Suprapubic skin (tissue), 4 donors: ENCODE measurements around the gene CLEC4D. TPM values are rescaled to one million over a fixed set of nuclear protein-coding genes. Genes with fewer than 3 reads are reported as not detected.
"Not testable (repeated sequence)": the region's sequence is repeated elsewhere in the genome, so short reads cannot be mapped to it uniquely, and the experiment has no call there.

ENCODE experiments used
- DNase-seq, 2 donors: peaks; one replicate each; pipeline ENCODE4 v3.0.0-alpha.2; 2019; ENCODE audit warnings: low spot score in 2 of 2
- H3K27ac ChIP-seq: fragments of 200-600 bp; sonication (generic); one replicate; pipeline ENCODE4 v1.5.1; 2019
- H3K27me3 ChIP-seq: fragments of 200-600 bp; sonication (generic); one replicate; pipeline ENCODE4 v1.5.1; 2019
- H3K36me3 ChIP-seq: fragments of 200-600 bp; sonication (generic); one replicate; pipeline ENCODE4 v1.5.1; 2019
- H3K4me1 ChIP-seq: fragments of 200-600 bp; sonication (generic); one replicate; pipeline ENCODE4 v1.5.1; 2019
- H3K4me3 ChIP-seq: fragments of 200-600 bp; sonication (generic); one replicate; pipeline ENCODE4 v1.5.1; 2019; ENCODE audit warnings: mild to moderate bottlenecking
- H3K9me3 ChIP-seq: fragments of 200-600 bp; sonication (generic); one replicate; pipeline ENCODE4 v1.5.1; 2019
- EP300 ChIP-seq: sonication (generic); formaldehyde crosslinking; IDR thresholded peaks from one replicate; pipeline ENCODE4 v1.6.1; 2017; ENCODE audit warnings: antibody characterized with exemption
- POLR2A ChIP-seq, 2 donors: fragments of 450-650 bp; IDR thresholded peaks; one replicate each; pipeline ENCODE4 v1.6.1; 2017; ENCODE audit warnings: antibody characterized with exemption in 2 of 2, mild to moderate bottlenecking in 2 of 2, moderate library complexity in 2 of 2
- POLR2AphosphoS5 ChIP-seq, 3 donors: sonication (generic); formaldehyde crosslinking; IDR thresholded peaks; one replicate each; pipeline ENCODE4 v1.6.1; 2017; ENCODE audit warnings: antibody characterized with exemption in 3 of 3
- whole genome bisulfite sequencing: methylation state at CpG from one replicate; pipeline ENCODE4 v1.1.5; 2018; 5-methylcytosine and 5-hydroxymethylcytosine counted together
- total RNA-seq, 4 donors: library from RNA; depleted of rRNA; stranded (reverse); fragments of >200 nt; gene quantifications; one replicate each; pipeline ENCODE4 v1.1.0, GENCODE V29; 2016
- TF ChIP-seq, protein P1 (sequence below), 2 donors: fragments of 200-600 bp in 1 of 2; fragments of 450-650 bp in 1 of 2; sonication (generic) in 1 of 2; IDR thresholded peaks; one replicate each; pipeline ENCODE4 v1.5.1; 2016 to 2019; ENCODE audit warnings: antibody characterized with exemption in 2 of 2, mild to moderate bottlenecking in 1 of 2, moderate library complexity in 1 of 2

The CLEC4D gene
- total RNA-seq, 4 donors from 2014 or later = not detected

GRCh38 chr12:8561011-8561410, 47.7 kb downstream of the CLEC4D start:
- Histone ChIP-seq H3K27ac (no peak overlapping the region), H3K36me3 (no peaks in the 10 kb centered on the region), H3K4me1 (no peaks in the 10 kb centered on the region), H3K27me3 (no peaks in the 10 kb centered on the region), H3K4me3 (no peak overlapping the region), H3K9me3 (no peaks in the 10 kb centered on the region)
- DNase-seq = no peak
- TF ChIP-seq POLR2AphosphoS5 (IDR thresholded peaks at IDR 0.05) (no peak), POLR2A (IDR thresholded peaks at IDR 0.05) (no peak), EP300 (no peak)
- TF ChIP-seq, protein P1, sequence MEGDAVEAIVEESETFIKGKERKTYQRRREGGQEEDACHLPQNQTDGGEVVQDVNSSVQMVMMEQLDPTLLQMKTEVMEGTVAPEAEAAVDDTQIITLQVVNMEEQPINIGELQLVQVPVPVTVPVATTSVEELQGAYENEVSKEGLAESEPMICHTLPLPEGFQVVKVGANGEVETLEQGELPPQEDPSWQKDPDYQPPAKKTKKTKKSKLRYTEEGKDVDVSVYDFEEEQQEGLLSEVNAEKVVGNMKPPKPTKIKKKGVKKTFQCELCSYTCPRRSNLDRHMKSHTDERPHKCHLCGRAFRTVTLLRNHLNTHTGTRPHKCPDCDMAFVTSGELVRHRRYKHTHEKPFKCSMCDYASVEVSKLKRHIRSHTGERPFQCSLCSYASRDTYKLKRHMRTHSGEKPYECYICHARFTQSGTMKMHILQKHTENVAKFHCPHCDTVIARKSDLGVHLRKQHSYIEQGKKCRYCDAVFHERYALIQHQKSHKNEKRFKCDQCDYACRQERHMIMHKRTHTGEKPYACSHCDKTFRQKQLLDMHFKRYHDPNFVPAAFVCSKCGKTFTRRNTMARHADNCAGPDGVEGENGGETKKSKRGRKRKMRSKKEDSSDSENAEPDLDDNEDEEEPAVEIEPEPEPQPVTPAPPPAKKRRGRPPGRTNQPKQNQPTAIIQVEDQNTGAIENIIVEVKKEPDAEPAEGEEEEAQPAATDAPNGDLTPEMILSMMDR (IDR thresholded peaks at IDR 0.05) = no peak
- WGBS = 86% methylated on average over 4 of the region's 4 CpGs

DNA sequence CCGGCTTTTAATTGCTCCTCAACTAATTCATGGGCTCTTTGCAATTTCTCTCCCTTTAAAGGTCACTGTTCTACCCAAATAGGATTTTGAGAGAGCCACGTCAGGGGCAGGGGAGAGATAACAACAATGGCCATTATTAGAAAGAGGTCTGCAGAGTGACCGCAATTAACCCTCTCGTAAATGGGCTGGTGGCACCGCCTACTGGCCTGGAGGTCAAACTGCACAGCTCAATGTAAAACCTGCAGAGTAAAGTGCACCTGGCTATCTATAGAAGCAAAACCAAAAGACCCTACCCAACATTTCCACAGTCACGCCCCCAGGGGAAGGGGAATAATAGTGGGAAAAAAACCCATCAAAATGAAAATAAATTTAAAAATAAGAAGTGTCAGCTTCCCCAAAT, 49.0 kb downstream of the CLEC4D start:
- TF ChIP-seq POLR2AphosphoS5 (IDR thresholded peaks at IDR 0.05) (no peak), POLR2A (IDR thresholded peaks at IDR 0.05) (no peak), EP300 (no peak)
- TF ChIP-seq, protein P1 (IDR thresholded peaks at IDR 0.05) = no peak
- 95% methylated on average over 6 of the region's 6 CpGs for WGBS

DNA sequence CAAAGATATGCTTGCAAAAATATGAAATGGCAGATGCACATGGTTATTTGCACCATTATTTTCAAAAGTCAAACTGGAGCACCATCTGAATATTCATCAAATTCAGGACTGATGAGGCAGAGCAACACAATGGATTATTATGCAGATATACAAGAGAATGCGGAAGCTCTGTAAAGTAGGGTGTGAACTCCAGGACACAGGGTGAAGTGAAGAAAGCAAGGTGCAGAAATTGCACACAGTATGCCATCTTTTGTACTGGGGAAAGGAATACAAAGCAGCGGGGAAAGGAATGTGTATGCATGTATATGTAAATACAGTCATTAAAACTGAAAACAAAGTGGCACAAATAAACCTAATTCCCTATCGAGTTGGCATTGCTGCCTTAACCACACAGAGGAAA, 50.1 kb downstream of the CLEC4D start:
- Histone ChIP-seq H3K27ac (no peak overlapping the region), H3K9me3 (no peaks in the 10 kb centered on the region), H3K27me3 (no peaks in the 10 kb centered on the region), H3K4me3 (no peak overlapping the region), H3K4me1 (no peaks in the 10 kb centered on the region), H3K36me3 (no peaks in the 10 kb centered on the region)
- no peak for DNase-seq
- 81% methylated on average over 3 of the region's 3 CpGs for WGBS
- TF ChIP-seq EP300 = no peak
- TF ChIP-seq, protein P1 (IDR thresholded peaks at IDR 0.05) = no peak
- TF ChIP-seq POLR2AphosphoS5 (IDR thresholded peaks at IDR 0.05) = no peak
- no peak for TF ChIP-seq POLR2A (IDR thresholded peaks at IDR 0.05)

More for the DNA sequence above, 49.0 kb downstream of the CLEC4D start:
- Histone ChIP-seq H3K4me3 (no peak overlapping the region), H3K27ac (no peak overlapping the region), H3K9me3 (no peaks in the 10 kb centered on the region), H3K36me3 (no peaks in the 10 kb centered on the region), H3K27me3 (no peaks in the 10 kb centered on the region), H3K4me1 (no peaks in the 10 kb centered on the region)
- DNase-seq = no peak

GRCh38 chr12:8564656-8565055, 51.4 kb downstream of the CLEC4D start:
- H3K36me3 ChIP-seq = no peaks in the 10 kb centered on the region

DNA sequence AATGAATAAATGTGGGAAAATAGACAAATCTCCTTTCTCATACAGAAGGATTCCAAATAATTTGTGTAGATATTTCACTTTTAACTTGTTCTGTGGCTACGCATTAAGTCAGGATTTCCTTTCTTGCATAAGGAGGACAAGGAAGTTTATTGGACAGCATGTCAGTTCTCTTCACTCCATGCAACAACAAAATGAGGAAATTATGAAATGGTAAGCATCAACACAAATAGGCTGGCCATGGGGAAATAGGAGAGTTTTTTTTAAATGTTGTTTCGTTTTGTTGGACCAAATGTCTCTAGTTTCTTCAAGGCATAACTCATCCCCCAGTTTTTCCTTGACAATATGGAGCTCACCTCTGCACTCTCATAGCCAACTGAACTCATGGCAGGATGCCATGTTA, 52.7 kb downstream of the CLEC4D start:
- not testable (repeated sequence) for H3K36me3 ChIP-seq, H3K27ac ChIP-seq, H3K4me1 ChIP-seq, H3K9me3 ChIP-seq, DNase-seq, H3K27me3 ChIP-seq, H3K4me3 ChIP-seq
- WGBS = 67% methylated on average over 2 of the region's 2 CpGs

More at GRCh38 chr12:8564656-8565055, 51.4 kb downstream of the CLEC4D start:
- Histone ChIP-seq H3K9me3 (no peaks in the 10 kb centered on the region), H3K27ac (no peak overlapping the region), H3K4me3 (no peak overlapping the region), H3K27me3 (no peaks in the 10 kb centered on the region), H3K4me1 (no peaks in the 10 kb centered on the region)
- 76% methylated on average over 22 of the region's 22 CpGs for WGBS
- TF ChIP-seq POLR2A (IDR thresholded peaks at IDR 0.05) (no peak), EP300 (no peak), POLR2AphosphoS5 (IDR thresholded peaks at IDR 0.05) (no peak)
- TF ChIP-seq, protein P1 (IDR thresholded peaks at IDR 0.05) = no peak
- DNase-seq = no peak

DNA sequence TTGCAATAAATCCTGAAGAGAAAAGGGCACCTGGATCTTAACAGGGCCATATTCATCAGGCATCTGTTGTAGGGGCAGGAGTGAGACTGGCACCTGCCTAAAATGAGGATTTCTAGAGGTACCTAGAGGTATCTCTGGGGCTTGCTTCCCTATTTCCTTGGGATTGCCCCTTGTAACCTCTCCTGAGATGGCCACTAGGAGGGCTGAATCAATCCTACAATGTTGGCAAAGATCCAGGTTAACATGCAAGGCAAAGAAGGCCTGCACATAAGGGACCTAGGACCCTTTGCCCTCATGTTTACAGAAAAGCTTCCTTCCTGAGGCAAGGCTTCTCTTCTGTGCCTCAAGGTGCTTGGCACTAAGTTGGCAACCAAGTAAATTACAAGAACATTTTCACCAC, 53.2 kb downstream of the CLEC4D start:
- DNase-seq = no peak
- Histone ChIP-seq H3K36me3 (no peaks in the 10 kb centered on the region), H3K27ac (no peak overlapping the region), H3K9me3 (no peaks in the 10 kb centered on the region), H3K4me1 (no peaks in the 10 kb centered on the region), H3K27me3 (no peaks in the 10 kb centered on the region), H3K4me3 (no peak overlapping the region)
- TF ChIP-seq POLR2A (IDR thresholded peaks at IDR 0.05) = no peak
- TF ChIP-seq POLR2AphosphoS5 (IDR thresholded peaks at IDR 0.05) = no peak
- TF ChIP-seq, protein P1 (IDR thresholded peaks at IDR 0.05) = no peak
- no peak for TF ChIP-seq EP300
